ENCODE measurements around the gene MYOG. TPM values are rescaled to one million over a fixed set of nuclear protein-coding genes. Genes with fewer than 3 reads are reported as not detected.

MYOG gene
- total and polyA plus RNA-seq, 10 donors = not detected

DNA sequence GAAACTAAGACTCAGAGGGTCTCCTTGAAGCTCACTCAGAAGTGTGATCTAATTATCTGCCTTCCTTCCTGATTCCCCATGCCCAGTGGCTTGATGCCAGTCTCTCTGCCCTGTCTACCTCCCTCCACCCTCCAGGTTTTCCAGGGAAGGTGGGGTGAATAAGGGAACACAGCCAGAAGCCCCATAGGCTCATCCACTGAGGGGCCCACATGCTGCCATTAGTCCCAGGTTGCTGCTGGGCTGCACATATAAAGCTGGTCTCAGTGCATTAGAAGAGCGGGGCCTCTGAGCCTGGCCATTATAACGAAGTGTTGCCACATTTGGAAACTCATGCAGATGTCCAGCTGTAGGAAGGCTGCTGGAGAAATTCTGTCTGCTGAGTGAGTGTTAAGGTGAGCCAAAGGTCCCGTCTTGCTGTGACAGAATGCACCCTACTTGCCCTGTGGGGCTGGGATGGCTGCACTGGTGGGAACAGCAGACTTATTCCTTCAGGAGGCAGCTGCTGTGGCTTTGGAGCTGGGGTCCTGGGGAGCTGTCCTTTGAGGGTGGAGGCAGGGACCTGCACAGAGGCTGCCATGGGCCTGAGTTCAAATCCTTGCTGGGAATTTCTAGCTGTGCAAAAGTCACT is 44.7 kb upstream of the MYOG start:
- Histone ChIP-seq H3K9me3 (no peaks in the 10 kb centered on the region), H3K27me3 (replicated peaks in 1 of 7) (peaks cover 0 to 83% (median 23%) of the 10 kb centered on the region in 7 donors), H3K4me3 (no peak overlapping the region), H3K27ac (peak overlapping the region in 1 of 8 donors; percentile 9), H3K36me3 (no peaks in the 10 kb centered on the region), H3K4me1 (peaks cover 10 to 59% (median 42%) of the 10 kb centered on the region in 6 donors)
- no peak for DNase-seq
- TF ChIP-seq CTCF (IDR thresholded peaks at IDR 0.05 in 8 of 11, conservative IDR thresholded peaks at IDR 0.05 in 3 of 11) (no peak), POLR2AphosphoS5 (IDR thresholded peaks at IDR 0.05) (no peak), POLR2A (IDR thresholded peaks at IDR 0.05) (no peak)
- 58 to 90% (median 76%) methylated on average over 3 of the region's 3 CpGs for WGBS, 5 donors
- intact Hi-C loops (cut with DNase I; ENCODE audit: low total_unique reads) = no loop called here

DNA sequence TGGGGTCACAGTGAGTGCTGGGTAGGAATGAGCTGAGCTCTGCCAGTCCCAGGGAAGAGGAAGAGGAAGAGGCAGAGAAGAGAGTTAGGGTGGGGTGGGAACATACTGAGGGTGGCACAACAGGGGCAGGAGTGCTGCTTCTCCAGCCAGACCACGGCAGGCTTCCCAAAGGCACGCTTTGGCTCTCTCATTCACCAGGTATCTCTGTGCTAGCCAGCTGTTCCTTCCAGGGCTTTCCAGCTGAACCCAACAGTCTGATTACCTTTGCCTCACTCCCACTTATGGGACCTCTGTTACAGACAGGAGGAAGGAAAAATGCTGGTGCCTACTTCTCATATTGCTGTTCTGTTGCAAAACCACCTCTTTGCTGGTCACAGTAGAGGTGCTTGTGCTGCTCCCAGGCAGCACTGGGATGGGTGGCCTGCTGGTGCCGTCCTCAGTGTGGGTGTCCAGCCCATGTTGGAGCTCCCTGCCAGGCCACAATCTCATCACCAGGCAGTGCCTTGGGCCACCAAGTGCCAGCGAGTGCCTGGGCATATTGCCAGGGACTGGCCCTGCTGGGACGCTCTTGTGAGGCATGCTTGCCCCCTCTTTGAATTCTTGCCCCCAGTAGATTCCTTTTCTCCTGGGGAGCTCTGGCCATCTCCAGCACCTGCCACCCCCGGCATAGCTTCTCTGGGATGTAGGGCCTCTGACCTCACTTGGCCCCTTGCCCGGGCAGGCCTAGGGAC is 43.9 kb upstream of the MYOG start:
- peak overlapping the region in 2 of 8 donors; percentile 9 to 14 for H3K27ac ChIP-seq
- H3K4me3 ChIP-seq = peak overlapping the region in 3 of 8 donors; percentile 35 to 64 (median 45)
- H3K9me3 ChIP-seq = no peaks in the 10 kb centered on the region
- peaks cover 0 to 87% (median 23%) of the 10 kb centered on the region in 7 donors for H3K27me3 ChIP-seq (replicated peaks in 1 of 7)
- H3K36me3 ChIP-seq = no peaks in the 10 kb centered on the region
- peaks cover 9 to 62% (median 44%) of the 10 kb centered on the region in 6 donors for H3K4me1 ChIP-seq
- 56 to 68% (median 63%) methylated on average over 7 of the region's 7 CpGs for WGBS, 5 donors
- TF ChIP-seq CTCF (IDR thresholded peaks at IDR 0.05 in 8 of 11, conservative IDR thresholded peaks at IDR 0.05 in 3 of 11) = no peak
- intact Hi-C loops (cut with DNase I; ENCODE audit: low total_unique reads) = no loop called here
- DNase-seq = no peak

GRCh38 chr1:203128716-203129500 is 43.1 kb upstream of the MYOG start:
- H3K4me1 ChIP-seq = peaks cover 9 to 62% (median 44%) of the 10 kb centered on the region in 6 donors
- peaks cover 0 to 95% (median 23%) of the 10 kb centered on the region in 7 donors for H3K27me3 ChIP-seq (replicated peaks in 1 of 7)
- 87 to 91% (median 90%) methylated on average over 26 to 29 of the region's 29 CpGs for WGBS, 5 donors
- peak overlapping the region in 3 of 8 donors; percentile 65 to 71 (median 66) for H3K27ac ChIP-seq
- DNase-seq = no peak
- peak overlapping the region in 7 of 8 donors; percentile 17 to 64 (median 27) for H3K4me3 ChIP-seq
- no peaks in the 10 kb centered on the region for H3K36me3 ChIP-seq
- TF ChIP-seq POLR2A (IDR thresholded peaks at IDR 0.05) = no peak
- TF ChIP-seq CTCF (IDR thresholded peaks at IDR 0.05 in 8 of 11, conservative IDR thresholded peaks at IDR 0.05 in 3 of 11) = no peak
- no peak for TF ChIP-seq POLR2AphosphoS5 (IDR thresholded peaks at IDR 0.05)
- intact Hi-C loops (cut with DNase I; ENCODE audit: low total_unique reads) = no loop called here
- no peaks in the 10 kb centered on the region for H3K9me3 ChIP-seq

- WGBS, 5 donors = 26 to 47% (median 45%) methylated on average over 7 of the region's 7 CpGs
- no peak for DNase-seq
- no peak for TF ChIP-seq CTCF (IDR thresholded peaks at IDR 0.05 in 8 of 11, conservative IDR thresholded peaks at IDR 0.05 in 3 of 11)
- no peak for TF ChIP-seq POLR2AphosphoS5 (IDR thresholded peaks at IDR 0.05)
- no peak for TF ChIP-seq POLR2A (IDR thresholded peaks at IDR 0.05)
- Histone ChIP-seq H3K4me1 (peaks cover 9 to 62% (median 44%) of the 10 kb centered on the region in 6 donors), H3K9me3 (no peaks in the 10 kb centered on the region), H3K27me3 (replicated peaks in 1 of 7) (peaks cover 0 to 97% (median 23%) of the 10 kb centered on the region in 7 donors), H3K27ac (peak overlapping the region in 5 of 8 donors; percentile 22 to 72 (median 66)), H3K4me3 (peak overlapping the region; percentile 17 to 64 (median 26)), H3K36me3 (no peaks in the 10 kb centered on the region)
- intact Hi-C loops (cut with DNase I; ENCODE audit: low total_unique reads) = no loop called here
These were observed 42.6 kb upstream of the MYOG start for GRCh38 chr1:203128431-203128715.

Measured in spleen (tissue), 11 donors.